HEK293T (cell line): ENCODE results near the gene ZNF48.

Source experiments
- CTCF ChIA-PET: fragments of 350-600 bp; formaldehyde crosslinking; extraction: SDS; loops from one replicate; lab custom pipeline; 2021; ENCODE audit warnings: antibody characterized with exemption, inconsistent platforms; lab: Yijun Ruan, JAX
- POLR2A ChIA-PET: fragments of 350-600 bp; formaldehyde crosslinking; extraction: SDS; loops from one replicate; lab custom pipeline; 2020; ENCODE audit warnings: antibody characterized with exemption, inconsistent platforms; lab: Yijun Ruan, JAX
- DNase-seq: peaks from one replicate; pipeline ENCODE4 v3.0.0; 2012; ENCODE audit warnings: mixed read lengths; ENCODE audit errors: extremely low spot score
- ARNT ChIP-seq: fragments of 450-650 bp; IDR thresholded peaks from 2 replicates; pipeline ENCODE4 v1.6.1; 2017; ENCODE audit warnings: mild to moderate bottlenecking
- BHLHE40 ChIP-seq: fragments of 450-650 bp; IDR thresholded peaks from 2 replicates; pipeline ENCODE4 v1.6.1; 2016; ENCODE audit warnings: mild to moderate bottlenecking, moderate library complexity, borderline replicate concordance
- CTBP1 ChIP-seq: fragments of 450-650 bp; IDR thresholded peaks from 2 replicates; pipeline ENCODE4 v1.6.1; 2016; ENCODE audit warnings: borderline replicate concordance
- ELF4 ChIP-seq: fragments of 450-650 bp; IDR thresholded peaks from 2 replicates; pipeline ENCODE4 v1.6.1; 2017; ENCODE audit warnings: antibody characterized with exemption
- FOXA1 ChIP-seq: fragments of 450-650 bp; IDR thresholded peaks from 2 replicates; pipeline ENCODE4 v1.6.1; 2016; ENCODE audit warnings: mild to moderate bottlenecking
- FOXK2 ChIP-seq: fragments of 450-650 bp; IDR thresholded peaks from 2 replicates; pipeline ENCODE4 v1.6.1; 2016; ENCODE audit warnings: mild to moderate bottlenecking
- FOXM1 ChIP-seq: fragments of 450-650 bp; IDR thresholded peaks from 2 replicates; pipeline ENCODE4 v1.6.1; 2017; ENCODE audit warnings: mild to moderate bottlenecking, borderline replicate concordance
- HDGF ChIP-seq: fragments of 450-650 bp; IDR thresholded peaks from 2 replicates; pipeline ENCODE4 v1.6.1; 2017; ENCODE audit warnings: antibody characterized with exemption, borderline replicate concordance
- L3MBTL2 ChIP-seq: fragments of 450-650 bp; conservative IDR thresholded peaks from 2 replicates; pipeline ENCODE4 v1.6.1; 2016; ENCODE audit warnings: mild to moderate bottlenecking
- LEF1 ChIP-seq: fragments of 450-650 bp; IDR thresholded peaks from 2 replicates; pipeline ENCODE4 v1.6.1; 2017; ENCODE audit warnings: mild to moderate bottlenecking, borderline replicate concordance
- NFRKB ChIP-seq: fragments of 450-650 bp; IDR thresholded peaks from 2 replicates; pipeline ENCODE4 v1.6.1; 2016; ENCODE audit warnings: mild to moderate bottlenecking, moderate library complexity
- SP1 ChIP-seq: fragments of 450-650 bp; IDR thresholded peaks from 2 replicates; pipeline ENCODE4 v1.6.1; 2017
- SUZ12 ChIP-seq: fragments of 450-650 bp; IDR thresholded peaks from 2 replicates; pipeline ENCODE4 v1.6.1; 2016; ENCODE audit warnings: mild to moderate bottlenecking
- TARDBP ChIP-seq: fragments of 450-650 bp; IDR thresholded peaks from 2 replicates; pipeline ENCODE4 v1.6.1; 2016
- ZNF384 ChIP-seq: fragments of 450-650 bp; IDR thresholded peaks from 2 replicates; pipeline ENCODE4 v1.6.1; 2016
- TF ChIP-seq, protein P1 (sequence below): fragments of 450-650 bp; IDR thresholded peaks from 2 replicates; pipeline ENCODE4 v1.6.1; 2016

ZNF48 gene

DNA sequence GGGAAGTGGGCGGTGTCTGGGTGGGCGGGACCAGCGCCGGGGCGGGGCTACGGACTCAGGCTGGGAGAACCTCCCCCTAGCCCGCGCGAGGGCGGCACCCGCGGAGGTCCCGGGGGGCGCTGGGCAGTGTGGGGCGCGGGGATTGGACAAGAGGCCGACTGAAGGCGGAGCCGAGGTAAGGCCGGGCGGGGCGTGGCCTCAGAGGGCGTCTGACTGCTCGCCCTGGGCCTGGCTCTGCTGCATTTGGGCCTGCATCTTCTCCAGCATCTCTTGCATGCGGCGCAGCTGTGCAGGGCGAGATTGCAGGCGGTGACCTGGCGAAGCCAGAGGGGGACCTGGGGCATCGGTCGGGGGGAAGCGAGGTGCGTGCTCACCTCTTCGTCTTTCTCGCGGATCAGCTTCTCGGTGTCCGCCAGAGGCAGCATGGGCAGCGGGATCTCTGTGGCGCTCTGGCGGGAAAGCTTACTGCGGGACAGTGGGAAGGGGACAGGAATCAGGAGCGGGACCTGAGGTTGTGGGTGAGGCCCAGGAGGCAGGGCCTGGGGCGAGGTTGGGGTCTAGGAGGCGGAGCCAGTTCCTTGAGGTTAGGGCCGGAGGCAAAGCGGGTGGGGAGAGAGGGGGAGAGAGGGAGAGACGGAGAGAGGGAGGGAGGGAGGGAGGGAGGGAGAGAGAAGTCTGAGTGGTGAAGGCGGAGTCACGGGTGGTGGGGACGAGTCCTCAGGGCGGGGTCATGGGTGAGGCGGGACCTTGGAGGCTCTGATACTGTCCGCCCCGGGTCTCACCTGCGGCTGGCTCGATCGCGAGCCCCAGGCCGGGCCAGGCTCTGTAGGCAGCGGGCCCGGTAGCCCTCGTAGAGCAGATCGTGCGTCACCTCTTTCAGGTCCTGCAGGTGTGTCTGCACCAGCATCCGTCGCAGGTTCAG lies 16.7 kb upstream of the ZNF48 start:
- TF ChIP-seq LEF1: no peak
- no peak for TF ChIP-seq TARDBP
- no peak for TF ChIP-seq SUZ12
- no peak for TF ChIP-seq ARNT
- TF ChIP-seq ELF4: no peak
- no peak for TF ChIP-seq FOXK2
- TF ChIP-seq HDGF: no peak
- no peak for TF ChIP-seq NFRKB
- TF ChIP-seq CTBP1: no peak
- TF ChIP-seq SP1: no peak
- ChIA-PET POLR2A (interaction anchor here (0.7 to 9.4 kb wide), 19 partner anchors 10 to 574 kb away, joined by 3 to 75 read pairs (median 4); partner anchors contain the start of genes ALDOA, CD2BP2, DCTPP1 and TBX6), CTCF (interaction anchor here (0.6 to 2.0 kb wide), 3 partner anchors 17 to 236 kb away, joined by 4 to 6 read pairs (median 6); partner anchors contain the start of gene ZNF48)
- peak; percentile 100 for DNase-seq

DNA sequence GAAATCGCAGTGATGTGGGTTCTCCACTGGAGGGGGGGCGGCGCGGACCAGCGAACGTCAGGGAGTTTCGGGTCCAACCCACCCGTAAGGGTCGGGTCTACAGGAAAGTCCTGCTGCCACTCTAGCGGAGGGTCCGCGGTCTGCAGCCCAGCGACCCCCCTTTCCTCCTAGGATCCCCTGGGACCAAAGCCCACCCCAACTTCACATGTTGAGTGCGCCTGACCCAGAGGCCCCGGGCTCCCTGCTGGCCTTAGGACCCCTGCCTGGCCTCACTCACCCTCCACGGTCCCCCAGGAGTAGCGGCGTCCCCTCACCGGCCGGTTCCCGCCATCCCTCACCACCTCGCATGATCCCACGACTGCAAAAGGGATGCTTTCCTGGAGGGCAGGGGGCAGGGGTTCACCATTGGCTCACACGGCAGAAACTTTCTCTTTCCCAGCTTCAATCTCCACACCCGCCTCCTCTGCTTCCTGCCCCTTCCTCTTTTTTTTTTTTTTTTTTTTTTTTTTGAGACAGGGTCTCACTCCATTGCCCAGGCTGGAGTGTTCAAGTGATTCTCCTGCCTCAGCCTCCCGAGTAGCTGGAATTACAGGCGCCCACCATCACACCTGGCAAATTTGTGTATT lies 15.9 kb upstream of the ZNF48 start:
- TF ChIP-seq L3MBTL2: no peak
- peak; percentile 65; the same call in 1 of the 2 replicates for TF ChIP-seq HDGF
- no peak for TF ChIP-seq FOXM1
- POLR2A ChIA-PET: interaction anchor here (1.7 to 9.4 kb wide), 6 partner anchors 10 to 28 kb away, joined by 4 to 75 read pairs (median 13); partner anchors contain the start of genes CD2BP2, ZNF48 and ZNF771
- CTCF ChIA-PET: no interaction called here
- DNase-seq: no peak

DNA sequence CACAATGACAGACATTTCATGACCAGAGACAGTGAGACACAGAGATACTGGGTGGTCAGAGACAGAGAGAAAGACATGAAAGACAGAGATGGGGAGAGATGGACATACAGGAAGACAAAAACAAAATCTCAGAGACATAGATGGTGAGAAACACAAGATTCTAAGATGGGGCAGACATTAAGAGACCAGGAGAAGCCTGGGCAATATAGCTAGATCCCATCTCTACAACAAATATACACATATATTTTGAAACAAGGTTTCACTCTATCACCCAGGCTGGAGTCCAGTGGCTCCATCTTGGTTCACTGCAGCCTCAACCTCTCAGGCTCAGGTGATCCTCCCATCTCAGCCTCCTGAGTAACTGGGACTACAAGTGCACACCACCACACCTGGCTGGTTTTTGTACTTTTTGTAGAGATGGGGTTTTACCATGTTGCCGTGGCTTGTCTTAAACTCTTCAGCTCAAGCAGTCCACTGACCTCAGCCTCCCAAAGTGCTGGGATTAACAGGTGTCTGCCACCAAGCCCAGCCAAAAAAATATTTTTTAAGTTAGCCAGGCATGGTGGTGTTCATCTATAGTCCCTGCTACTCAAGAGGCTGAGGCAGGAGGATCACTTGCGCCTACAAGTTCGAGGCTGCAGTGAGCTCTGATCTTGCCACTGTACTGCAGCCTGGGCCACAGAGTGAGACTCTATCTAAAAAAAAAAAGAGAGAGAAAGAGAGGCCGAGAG lies 15.0 kb upstream of the ZNF48 start:
- no peak for TF ChIP-seq FOXA1
- TF ChIP-seq TARDBP: no peak
- no peak for TF ChIP-seq BHLHE40
- TF ChIP-seq, protein P1, sequence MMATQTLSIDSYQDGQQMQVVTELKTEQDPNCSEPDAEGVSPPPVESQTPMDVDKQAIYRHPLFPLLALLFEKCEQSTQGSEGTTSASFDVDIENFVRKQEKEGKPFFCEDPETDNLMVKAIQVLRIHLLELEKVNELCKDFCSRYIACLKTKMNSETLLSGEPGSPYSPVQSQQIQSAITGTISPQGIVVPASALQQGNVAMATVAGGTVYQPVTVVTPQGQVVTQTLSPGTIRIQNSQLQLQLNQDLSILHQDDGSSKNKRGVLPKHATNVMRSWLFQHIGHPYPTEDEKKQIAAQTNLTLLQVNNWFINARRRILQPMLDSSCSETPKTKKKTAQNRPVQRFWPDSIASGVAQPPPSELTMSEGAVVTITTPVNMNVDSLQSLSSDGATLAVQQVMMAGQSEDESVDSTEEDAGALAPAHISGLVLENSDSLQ: no peak
- TF ChIP-seq CTBP1: no peak
- no peak for TF ChIP-seq ELF4
- no peak for TF ChIP-seq FOXK2
- TF ChIP-seq SP1: no peak
- no peak for TF ChIP-seq L3MBTL2
- no peak for TF ChIP-seq HDGF
- no peak for TF ChIP-seq NFRKB
- TF ChIP-seq SUZ12: no peak
- no peak for TF ChIP-seq LEF1
- TF ChIP-seq ZNF384: no peak
- POLR2A ChIA-PET: interaction anchor here (0.8 to 9.4 kb wide), 5 partner anchors 9 to 27 kb away, joined by 3 to 75 read pairs (median 4); partner anchors contain the start of genes CD2BP2, ZNF48 and ZNF771
- DNase-seq: no peak
- CTCF ChIA-PET: no interaction called here

DNA sequence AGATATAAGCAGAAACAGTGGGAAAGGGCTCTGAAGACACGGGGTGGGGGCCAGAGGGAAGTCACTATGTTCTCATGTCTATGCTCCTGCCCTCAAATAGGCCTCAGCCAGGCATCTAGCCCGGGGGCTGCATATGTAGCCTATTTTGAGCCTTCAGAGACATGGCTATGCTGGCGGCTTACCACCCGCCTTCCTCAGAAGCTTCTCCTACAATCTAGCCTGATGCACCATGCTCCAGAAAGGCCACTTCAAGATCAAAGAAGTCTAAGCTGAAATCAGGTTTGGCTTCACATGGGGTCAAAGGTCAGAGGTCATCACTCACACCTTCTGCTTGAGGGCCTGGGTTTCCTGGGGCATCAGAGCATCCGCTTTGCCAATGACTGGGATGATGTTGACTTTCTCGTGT lies 14.4 kb upstream of the ZNF48 start:
- ChIA-PET POLR2A (interaction anchor here (0.8 to 9.4 kb wide), 5 partner anchors 10 to 27 kb away, joined by 3 to 75 read pairs (median 4); partner anchors contain the start of genes CD2BP2, ZNF48 and ZNF771), CTCF (no interaction called here)
- TF ChIP-seq SP1 (no peak), ELF4 (no peak), ARNT (no peak), FOXK2 (no peak), BHLHE40 (no peak), LEF1 (no peak), FOXA1 (no peak), TARDBP (no peak), ZNF384 (no peak), NFRKB (no peak), L3MBTL2 (no peak), CTBP1 (no peak), HDGF (no peak), SUZ12 (no peak), FOXM1 (no peak)
- TF ChIP-seq, protein P1: no peak
- no peak for DNase-seq

DNA sequence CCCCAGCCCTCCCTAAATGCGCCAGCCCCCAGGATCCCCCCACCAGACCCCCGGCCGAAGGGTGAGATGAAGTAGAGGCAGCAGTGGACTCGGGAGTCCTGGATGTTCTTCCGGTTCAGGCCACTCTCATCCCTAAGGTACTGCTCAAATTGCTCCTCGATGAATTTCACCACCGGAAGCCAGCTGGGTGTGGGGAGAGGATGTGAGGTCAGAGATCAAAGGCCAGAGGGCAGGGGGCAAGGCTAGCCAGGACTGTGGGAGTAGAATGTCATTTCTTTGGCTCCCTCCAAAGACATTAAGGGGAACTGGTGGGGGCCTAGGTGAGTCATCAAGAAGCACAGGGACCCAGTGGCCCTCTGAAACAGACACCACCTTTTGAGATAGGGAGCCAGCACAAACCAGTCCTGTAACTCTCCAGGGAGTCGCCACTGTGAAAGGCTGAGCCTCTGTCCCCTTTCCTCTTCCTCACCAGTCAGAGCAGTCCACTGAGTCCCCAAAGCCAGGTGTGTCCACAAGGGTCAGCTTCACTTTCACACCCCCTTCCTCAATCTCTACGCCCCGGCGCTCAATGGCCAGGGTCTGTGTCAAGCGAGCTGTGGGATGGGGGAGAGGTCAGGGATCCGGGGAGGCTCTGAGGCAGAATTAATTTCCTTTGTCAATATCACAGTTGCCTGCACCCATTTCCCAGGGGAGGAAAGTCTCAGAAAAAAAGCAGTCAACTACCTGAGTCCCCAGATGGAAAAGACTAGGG lies 13.8 kb upstream of the ZNF48 start:
- TF ChIP-seq SP1 (no peak), BHLHE40 (no peak), FOXA1 (no peak), FOXM1 (no peak), TARDBP (no peak), SUZ12 (no peak), FOXK2 (no peak), NFRKB (no peak), LEF1 (no peak), CTBP1 (no peak)
- POLR2A ChIA-PET: interaction anchor here (1.2 to 9.4 kb wide), 4 partner anchors 10 to 26 kb away, joined by 4 to 75 read pairs (median 14); partner anchors contain the start of genes CD2BP2, ZNF48 and ZNF771
- DNase-seq: no peak
- CTCF ChIA-PET: no interaction called here
